GM12892 (cell line): ENCODE data around the gene LDAH.

Source experiments
- POLR2AphosphoS5 ChIP-seq: IDR thresholded peaks from 2 replicates; pipeline ENCODE4 v1.6.1; 2011; ENCODE audit warnings: low read depth, low read length, control low read depth
- TAF1 ChIP-seq: IDR thresholded peaks from 2 replicates; pipeline ENCODE4 v1.6.1; 2011; ENCODE audit warnings: low read depth, mild to moderate bottlenecking, control low read depth, low read length, borderline replicate concordance

- TF ChIP-seq TAF1 (no peak), POLR2AphosphoS5 (no peak)
Observed at GRCh38 chr2:20678780-20679179, 144.1 kb downstream of the LDAH start.
